GM18870 (cell line): ENCODE results near the gene MOB4.
A peak's percentile ranks its signal among the peaks of the same experiment; 100 is the strongest.
"Not testable (repeated sequence)": the region's sequence is repeated elsewhere in the genome, so short reads cannot be mapped to it uniquely, and the experiment has no call there.

Source experiments
- ATAC-seq: cut with Tn5 transposase; IDR thresholded peaks from one replicate; pipeline ENCODE4 v1.9.1; 2021; ENCODE audit warnings: moderate library complexity; ENCODE audit not compliant: unreplicated experiment

The MOB4 gene

GRCh38 chr2:197515739-197516392 lies at the start of gene MOB4:
Gene MOB4, plus strand, starts transcription at chr2:197516066. Its CDS starts 21 bp downstream, at chr2:197516087.
- peak; percentile 91 for ATAC-seq

- ATAC-seq: no peak
These were observed 43.7 kb upstream of the MOB4 start for GRCh38 chr2:197472166-197472565.

- no peak for ATAC-seq
These were observed 38.1 kb upstream of the MOB4 start for GRCh38 chr2:197477797-197478196.

GRCh38 chr2:197480165-197481036 lies 35.5 kb upstream of the MOB4 start:
- no peak for ATAC-seq

- ATAC-seq: not testable (repeated sequence)
These were observed 31.6 kb upstream of the MOB4 start for GRCh38 chr2:197484248-197484647.

GRCh38 chr2:197486175-197486574 lies 29.7 kb upstream of the MOB4 start:
- no peak for ATAC-seq

GRCh38 chr2:197487385-197487784 lies 28.5 kb upstream of the MOB4 start:
- ATAC-seq: no peak

- ATAC-seq: no peak
These were observed 20.3 kb upstream of the MOB4 start for GRCh38 chr2:197495433-197496134.

GRCh38 chr2:197496695-197497094 lies 19.2 kb upstream of the MOB4 start:
- no peak for ATAC-seq

GRCh38 chr2:197497326-197497725 lies 18.5 kb upstream of the MOB4 start:
- no peak for ATAC-seq

- ATAC-seq: no peak
These were observed 17.5 kb upstream of the MOB4 start for GRCh38 chr2:197498235-197498936.

GRCh38 chr2:197498937-197499593 lies 16.8 kb upstream of the MOB4 start:
- ATAC-seq: peak; percentile 0

- ATAC-seq: peak; percentile 89
These were observed 16.0 kb upstream of the MOB4 start, which contains the start of the genes HSPD1 and HSPE1 for GRCh38 chr2:197499594-197500502. Gene HSPD1, minus strand, starts transcription at chr2:197499840. Its CDS starts 992 bp downstream, at chr2:197498848. Gene HSPE1, plus strand, starts transcription at chr2:197500379. Its CDS starts 58 bp downstream, at chr2:197500437.

GRCh38 chr2:197500503-197501131 lies 15.2 kb upstream of the MOB4 start:
- ATAC-seq: peak; percentile 1

GRCh38 chr2:197502201-197502600 lies 13.7 kb upstream of the MOB4 start:
- no peak for ATAC-seq

- no peak for ATAC-seq
These were observed 13.2 kb upstream of the MOB4 start for GRCh38 chr2:197502685-197503084.

- ATAC-seq: no peak
These were observed 11.9 kb upstream of the MOB4 start for GRCh38 chr2:197504000-197504399.

- no peak for ATAC-seq
These were observed 11.4 kb upstream of the MOB4 start for GRCh38 chr2:197504512-197504911.

- ATAC-seq: no peak
These were observed 9.2 kb upstream of the MOB4 start for GRCh38 chr2:197506658-197507057.
